GM18951 (cell line): ENCODE data around the gene CABP1.

Source experiments
- POLR2A ChIP-seq: IDR thresholded peaks from 4 replicates; pipeline ENCODE4 v1.6.1; 2011; ENCODE audit warnings: mild to moderate bottlenecking; ENCODE audit not compliant: insufficient read length, insufficient read depth; ENCODE audit errors: extremely low read depth
- in situ Hi-C: fragments of 300-500 bp; cut with MboI; formaldehyde crosslinking; loops from one replicate; pipeline ENCODE4 v1.12.0; 2022; ENCODE audit warnings: low sequenced_read_pairs, mixed read lengths, inconsistent platforms; ENCODE audit not compliant: unreplicated experiment

CABP1 gene

GRCh38 chr12:120618954-120619615 lies 21.3 kb upstream of the CABP1 start:
- in situ Hi-C loops, result no loop called here
- TF ChIP-seq POLR2A, result no peak

- in situ Hi-C loops, result no loop called here
- TF ChIP-seq POLR2A, result no peak
Observed at GRCh38 chr12:120620624-120621023, 19.8 kb upstream of the CABP1 start.

GRCh38 chr12:120625557-120626419 lies 14.6 kb upstream of the CABP1 start:
- in situ Hi-C loops, result no loop called here

GRCh38 chr12:120628919-120629318 lies 11.5 kb upstream of the CABP1 start:
- in situ Hi-C loops, result no loop called here
- TF ChIP-seq POLR2A, result no peak

More at GRCh38 chr12:120625557-120626419, 14.6 kb upstream of the CABP1 start:
- no peak for TF ChIP-seq POLR2A

- TF ChIP-seq POLR2A, result no peak
- in situ Hi-C loops, result no loop called here
Observed at GRCh38 chr12:120630104-120630892, 10.1 kb upstream of the CABP1 start.

- in situ Hi-C loops, result no loop called here
Observed at GRCh38 chr12:120631097-120631496, 9.3 kb upstream of the CABP1 start.

GRCh38 chr12:120640861-120641833 lies 721 bp downstream of the CABP1 start:
- no peak for TF ChIP-seq POLR2A
- in situ Hi-C loops, result loop anchor here (10.0 kb wide), 1 partner anchor 74 kb away; the partner anchor contains the start of gene UNC119B

More at GRCh38 chr12:120631097-120631496, 9.3 kb upstream of the CABP1 start:
- no peak for TF ChIP-seq POLR2A

GRCh38 chr12:120642121-120642520 lies 1.7 kb downstream of the CABP1 start:
- TF ChIP-seq POLR2A, result no peak
- in situ Hi-C loops, result loop anchor here (10.0 kb wide), 1 partner anchor 73 kb away; the partner anchor contains the start of gene UNC119B

GRCh38 chr12:120642826-120643225 lies 2.4 kb downstream of the CABP1 start:
- in situ Hi-C loops, result loop anchor here (10.0 kb wide), 1 partner anchor 72 kb away; the partner anchor contains the start of gene UNC119B

GRCh38 chr12:120643574-120643973 lies 3.1 kb downstream of the CABP1 start:
- in situ Hi-C loops, result loop anchor here (10.0 kb wide), 1 partner anchor 71 kb away; the partner anchor contains the start of gene UNC119B

More at GRCh38 chr12:120642826-120643225, 2.4 kb downstream of the CABP1 start:
- TF ChIP-seq POLR2A, result no peak

GRCh38 chr12:120646044-120646443 lies 5.6 kb downstream of the CABP1 start:
- in situ Hi-C loops, result loop anchor here (10.0 kb wide), 1 partner anchor 69 kb away; the partner anchor contains the start of gene UNC119B
- TF ChIP-seq POLR2A, result no peak

More at GRCh38 chr12:120643574-120643973, 3.1 kb downstream of the CABP1 start:
- no peak for TF ChIP-seq POLR2A

- in situ Hi-C loops, result loop anchor here (10.0 kb wide), 1 partner anchor 67 kb away; the partner anchor contains the start of gene UNC119B
- no peak for TF ChIP-seq POLR2A
Observed at GRCh38 chr12:120647375-120647755, 6.9 kb downstream of the CABP1 start.
